HG03175 (cell line): Measurements from ENCODE around the gene FUT2.
"Not testable (repeated sequence)": the region's sequence is repeated elsewhere in the genome, so short reads cannot be mapped to it uniquely, and the experiment has no call there.

ENCODE experiments used
- ATAC-seq: cut with Tn5 transposase; IDR thresholded peaks from one replicate; pipeline ENCODE4 v1.9.1; 2021; ENCODE audit warnings: mild to moderate bottlenecking, moderate library complexity; ENCODE audit not compliant: unreplicated experiment

The FUT2 gene

GRCh38 chr19:48698046-48698445, 2.3 kb downstream of the FUT2 start:
- ATAC-seq: no peak

- ATAC-seq: no peak
Measured at GRCh38 chr19:48702701-48703100, 6.9 kb downstream of the FUT2 start.

- ATAC-seq: no peak
Measured at GRCh38 chr19:48703316-48703715, 7.5 kb downstream of the FUT2 start.

- ATAC-seq: no peak
Measured at GRCh38 chr19:48705431-48705830, 9.7 kb downstream of the FUT2 start.

GRCh38 chr19:48708471-48708870, 12.7 kb downstream of the FUT2 start:
- no peak for ATAC-seq

- ATAC-seq: no peak
Measured at GRCh38 chr19:48711106-48711662, 15.4 kb downstream of the FUT2 start.

GRCh38 chr19:48713041-48713863, 17.5 kb downstream of the FUT2 start:
- no peak for ATAC-seq

- ATAC-seq: peak; percentile 90
Measured at GRCh38 chr19:48713864-48714755, 18.3 kb downstream of the FUT2 start.

- ATAC-seq: no peak
Measured at GRCh38 chr19:48714759-48715675, 19.2 kb downstream of the FUT2 start.

GRCh38 chr19:48715681-48716171, 20.0 kb downstream of the FUT2 start:
- no peak for ATAC-seq

- no peak for ATAC-seq
Measured at GRCh38 chr19:48716562-48717291, 21.0 kb downstream of the FUT2 start.

- ATAC-seq: not testable (repeated sequence)
Measured at GRCh38 chr19:48718106-48718505, 22.3 kb downstream of the FUT2 start.

GRCh38 chr19:48718711-48719231, 23.0 kb downstream of the FUT2 start:
- ATAC-seq: no peak

- no peak for ATAC-seq
Measured at GRCh38 chr19:48719263-48720171, 23.7 kb downstream of the FUT2 start, which contains the start of gene MAMSTR. MAMSTR (minus strand) TSS chr19:48719725; CDS start chr19:48719031, 694 bp downstream.

- no peak for ATAC-seq
Measured at GRCh38 chr19:48720251-48720612, 24.5 kb downstream of the FUT2 start.

- ATAC-seq: peak; percentile 78
Measured at GRCh38 chr19:48720613-48721296, 25.0 kb downstream of the FUT2 start.

GRCh38 chr19:48722196-48722708, 26.5 kb downstream of the FUT2 start:
- ATAC-seq: no peak
